ENCODE results near the gene OSBPL3.
A peak's percentile ranks its signal among the peaks of the same experiment; 100 is the strongest.

- TF ChIP-seq EZH2 (IDR thresholded peaks at IDR 0.05) (no peak), CEBPB (IDR thresholded peaks at IDR 0.05; ENCODE audit: low read depth) (no peak), YY1 (IDR thresholded peaks at IDR 0.05; ENCODE audit: extremely low read depth, insufficient replicate concordance, low read depth, low read length) (no peak), POLR2A (IDR thresholded peaks at IDR 0.05; ENCODE audit: borderline replicate concordance, extremely low read depth, insufficient read depth, insufficient read length) (no peak), ZNF274 (IDR thresholded peaks at IDR 0.05; ENCODE audit: low read depth, low read length) (no peak), POLR2AphosphoS5 (IDR thresholded peaks at IDR 0.05; ENCODE audit: low read depth, low read length) (no peak), EGR1 (IDR thresholded peaks at IDR 0.05; ENCODE audit: low read depth) (no peak), SIN3A (IDR thresholded peaks at IDR 0.05; ENCODE audit: low read depth) (no peak), ZFX (IDR thresholded peaks at IDR 0.05) (no peak)
- TF ChIP-seq, protein P1, sequence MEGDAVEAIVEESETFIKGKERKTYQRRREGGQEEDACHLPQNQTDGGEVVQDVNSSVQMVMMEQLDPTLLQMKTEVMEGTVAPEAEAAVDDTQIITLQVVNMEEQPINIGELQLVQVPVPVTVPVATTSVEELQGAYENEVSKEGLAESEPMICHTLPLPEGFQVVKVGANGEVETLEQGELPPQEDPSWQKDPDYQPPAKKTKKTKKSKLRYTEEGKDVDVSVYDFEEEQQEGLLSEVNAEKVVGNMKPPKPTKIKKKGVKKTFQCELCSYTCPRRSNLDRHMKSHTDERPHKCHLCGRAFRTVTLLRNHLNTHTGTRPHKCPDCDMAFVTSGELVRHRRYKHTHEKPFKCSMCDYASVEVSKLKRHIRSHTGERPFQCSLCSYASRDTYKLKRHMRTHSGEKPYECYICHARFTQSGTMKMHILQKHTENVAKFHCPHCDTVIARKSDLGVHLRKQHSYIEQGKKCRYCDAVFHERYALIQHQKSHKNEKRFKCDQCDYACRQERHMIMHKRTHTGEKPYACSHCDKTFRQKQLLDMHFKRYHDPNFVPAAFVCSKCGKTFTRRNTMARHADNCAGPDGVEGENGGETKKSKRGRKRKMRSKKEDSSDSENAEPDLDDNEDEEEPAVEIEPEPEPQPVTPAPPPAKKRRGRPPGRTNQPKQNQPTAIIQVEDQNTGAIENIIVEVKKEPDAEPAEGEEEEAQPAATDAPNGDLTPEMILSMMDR (IDR thresholded peaks at IDR 0.05 in 2 of 3, conservative IDR thresholded peaks at IDR 0.05 in 1 of 3; ENCODE audit: borderline replicate concordance in 1 of 3, insufficient read depth in 1 of 3, low read depth in 2 of 3, low read length in 2 of 3) = no peak
- TF ChIP-seq, protein P2, sequence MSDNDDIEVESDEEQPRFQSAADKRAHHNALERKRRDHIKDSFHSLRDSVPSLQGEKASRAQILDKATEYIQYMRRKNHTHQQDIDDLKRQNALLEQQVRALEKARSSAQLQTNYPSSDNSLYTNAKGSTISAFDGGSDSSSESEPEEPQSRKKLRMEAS (IDR thresholded peaks at IDR 0.05) = no peak
- TF ChIP-seq, protein P3, sequence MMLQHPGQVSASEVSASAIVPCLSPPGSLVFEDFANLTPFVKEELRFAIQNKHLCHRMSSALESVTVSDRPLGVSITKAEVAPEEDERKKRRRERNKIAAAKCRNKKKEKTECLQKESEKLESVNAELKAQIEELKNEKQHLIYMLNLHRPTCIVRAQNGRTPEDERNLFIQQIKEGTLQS (IDR thresholded peaks at IDR 0.05) = no peak
- TF ChIP-seq, protein P4, sequence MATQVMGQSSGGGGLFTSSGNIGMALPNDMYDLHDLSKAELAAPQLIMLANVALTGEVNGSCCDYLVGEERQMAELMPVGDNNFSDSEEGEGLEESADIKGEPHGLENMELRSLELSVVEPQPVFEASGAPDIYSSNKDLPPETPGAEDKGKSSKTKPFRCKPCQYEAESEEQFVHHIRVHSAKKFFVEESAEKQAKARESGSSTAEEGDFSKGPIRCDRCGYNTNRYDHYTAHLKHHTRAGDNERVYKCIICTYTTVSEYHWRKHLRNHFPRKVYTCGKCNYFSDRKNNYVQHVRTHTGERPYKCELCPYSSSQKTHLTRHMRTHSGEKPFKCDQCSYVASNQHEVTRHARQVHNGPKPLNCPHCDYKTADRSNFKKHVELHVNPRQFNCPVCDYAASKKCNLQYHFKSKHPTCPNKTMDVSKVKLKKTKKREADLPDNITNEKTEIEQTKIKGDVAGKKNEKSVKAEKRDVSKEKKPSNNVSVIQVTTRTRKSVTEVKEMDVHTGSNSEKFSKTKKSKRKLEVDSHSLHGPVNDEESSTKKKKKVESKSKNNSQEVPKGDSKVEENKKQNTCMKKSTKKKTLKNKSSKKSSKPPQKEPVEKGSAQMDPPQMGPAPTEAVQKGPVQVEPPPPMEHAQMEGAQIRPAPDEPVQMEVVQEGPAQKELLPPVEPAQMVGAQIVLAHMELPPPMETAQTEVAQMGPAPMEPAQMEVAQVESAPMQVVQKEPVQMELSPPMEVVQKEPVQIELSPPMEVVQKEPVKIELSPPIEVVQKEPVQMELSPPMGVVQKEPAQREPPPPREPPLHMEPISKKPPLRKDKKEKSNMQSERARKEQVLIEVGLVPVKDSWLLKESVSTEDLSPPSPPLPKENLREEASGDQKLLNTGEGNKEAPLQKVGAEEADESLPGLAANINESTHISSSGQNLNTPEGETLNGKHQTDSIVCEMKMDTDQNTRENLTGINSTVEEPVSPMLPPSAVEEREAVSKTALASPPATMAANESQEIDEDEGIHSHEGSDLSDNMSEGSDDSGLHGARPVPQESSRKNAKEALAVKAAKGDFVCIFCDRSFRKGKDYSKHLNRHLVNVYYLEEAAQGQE (IDR thresholded peaks at IDR 0.05; ENCODE audit: low read depth) = peak; percentile 12; the same call in 1 of the 2 replicates
These were observed 99.1 kb downstream of the OSBPL3 start for GRCh38 chr7:24880886-24881285.

Data from HCT116 (cell line).